DOHH2 (cell line): ENCODE data around the gene MDFI.
A peak's percentile ranks its signal among the peaks of the same experiment; 100 is the strongest.

Experiments used
- H3F3A ChIP-seq: fragments of 200-600 bp; sonication (generic), shearing (Covaris generic); 2 replicates; pipeline ENCODE4 v1.6.0; 2016; ENCODE audit warnings: antibody characterized with exemption, mild to moderate bottlenecking; ENCODE audit not compliant: control insufficient read depth, insufficient read depth
- H3K27ac ChIP-seq: fragments of 200-600 bp; sonication (generic); 2 replicates; pipeline ENCODE4 v1.5.1; 2014; ENCODE audit warnings: low read depth, mild to moderate bottlenecking, low read length, moderate library complexity
- H3K27me3 ChIP-seq: fragments of 200-600 bp; sonication (generic); 2 replicates; pipeline ENCODE4 v1.6.1; 2014; ENCODE audit warnings: mild to moderate bottlenecking, low read length, mixed read lengths; ENCODE audit not compliant: control insufficient read depth
- H3K36me3 ChIP-seq: fragments of 200-600 bp; sonication (generic); 2 replicates; pipeline ENCODE4 v1.6.1; 2014; ENCODE audit warnings: mild to moderate bottlenecking, low read length, moderate library complexity, mixed read lengths; ENCODE audit not compliant: control insufficient read depth
- H3K4me1 ChIP-seq: fragments of 200-600 bp; sonication (generic); 2 replicates; pipeline ENCODE4 v1.6.1; 2014; ENCODE audit warnings: mild to moderate bottlenecking, low read length, mixed read lengths; ENCODE audit not compliant: control insufficient read depth
- H3K4me2 ChIP-seq: fragments of 200-600 bp; sonication (generic); 2 replicates; pipeline ENCODE4 v1.6.0; 2014; ENCODE audit warnings: mild to moderate bottlenecking, low read length, moderate library complexity
- H3K4me3 ChIP-seq: fragments of 200-600 bp; sonication (generic); 2 replicates; pipeline ENCODE4 v1.5.1; 2014; ENCODE audit warnings: mild to moderate bottlenecking, low read length, mixed read lengths
- H3K79me2 ChIP-seq: fragments of 200-600 bp; sonication (generic); 2 replicates; pipeline ENCODE4 v1.6.1; 2014; ENCODE audit warnings: mild to moderate bottlenecking, low read length, mixed read lengths; ENCODE audit not compliant: control insufficient read depth
- H3K9me2 ChIP-seq: fragments of 200-600 bp; sonication (generic); replicated peaks from 2 replicates; pipeline ENCODE4 v1.6.1; 2014; ENCODE audit warnings: mild to moderate bottlenecking, low read length, mixed read lengths; ENCODE audit not compliant: control insufficient read depth
- H3K9me3 ChIP-seq: fragments of 200-600 bp; sonication (generic); 2 replicates; pipeline ENCODE4 v1.6.1; 2014; ENCODE audit warnings: antibody characterized with exemption, low read length, mixed read lengths; ENCODE audit not compliant: control insufficient read depth, insufficient read depth
- H4K20me1 ChIP-seq: fragments of 200-600 bp; sonication (generic); 2 replicates; pipeline ENCODE4 v1.6.0; 2014; ENCODE audit warnings: low read depth, mild to moderate bottlenecking, antibody characterized with exemption, low read length, moderate library complexity; ENCODE audit not compliant: control insufficient read depth, insufficient read depth
- EZH2phosphoT487 ChIP-seq: fragments of 200-600 bp; sonication (generic); IDR thresholded peaks from 2 replicates; pipeline ENCODE4 v1.6.1; 2017; ENCODE audit warnings: borderline replicate concordance, mild to moderate bottlenecking, antibody characterized with exemption, low read length, moderate library complexity, mixed read lengths
- TF ChIP-seq, protein P1 (sequence below): fragments of 200-600 bp; sonication (generic); IDR thresholded peaks from one replicate; pipeline ENCODE4 v1.5.1; 2014; ENCODE audit warnings: antibody characterized with exemption, mild to moderate bottlenecking, low read depth, low read length; ENCODE audit not compliant: poor library complexity, severe bottlenecking

MDFI gene

DNA sequence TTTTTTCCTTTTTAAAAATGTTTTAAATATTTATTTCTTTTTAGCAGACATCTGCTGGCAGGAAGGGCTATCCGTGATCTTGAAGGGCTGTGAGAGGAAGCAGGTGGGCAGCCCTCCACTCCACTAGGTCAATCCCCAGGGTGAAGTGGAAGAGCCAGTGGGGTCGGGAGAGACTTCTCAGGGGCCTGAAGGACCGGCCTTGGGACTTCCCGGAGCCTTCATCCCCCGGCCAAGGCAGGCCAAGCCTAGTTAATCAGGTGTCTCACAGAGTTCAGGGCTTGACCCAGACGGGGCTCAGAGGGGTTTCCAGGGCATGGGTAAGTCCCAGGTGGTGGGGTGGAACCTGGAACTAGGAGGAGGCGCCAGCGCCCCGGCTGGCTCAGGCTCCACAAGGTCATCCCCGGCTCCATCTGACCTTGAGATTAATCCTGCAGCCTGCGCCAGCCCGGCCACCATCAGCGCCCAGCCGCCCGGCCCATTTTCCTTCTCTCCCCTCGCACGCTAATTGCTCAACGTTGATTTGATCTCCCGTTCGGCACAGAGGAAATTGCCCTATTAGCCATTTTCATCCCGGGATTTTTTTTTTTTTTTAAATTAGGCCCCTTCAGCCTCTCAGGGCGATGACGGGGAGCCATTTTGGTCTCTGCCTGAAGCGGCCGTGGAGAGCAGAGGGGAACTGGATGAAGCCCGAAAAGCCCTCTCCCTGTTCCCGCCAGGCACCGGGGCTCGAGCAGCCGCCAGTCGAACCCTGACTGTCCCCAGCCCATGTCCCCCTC is 44.4 kb downstream of the MDFI start:
- no peak overlapping the region for H3K27ac ChIP-seq

DNA sequence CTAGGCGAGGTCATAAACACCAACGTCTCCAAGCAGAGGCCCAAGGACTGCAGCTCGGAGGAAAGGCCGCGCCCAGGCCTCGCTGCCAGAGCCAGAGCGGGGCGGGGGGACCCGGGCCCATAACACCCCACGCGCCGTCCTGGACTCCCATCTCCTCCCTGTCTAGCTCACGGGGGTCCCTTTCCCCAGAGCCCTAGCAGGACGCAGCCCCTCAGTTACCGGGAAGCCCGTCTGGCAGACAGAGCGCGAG is 44.9 kb downstream of the MDFI start:
- no peaks in the 10 kb centered on the region for H3K79me2 ChIP-seq
- no peaks in the 10 kb centered on the region for H3K9me2 ChIP-seq
- H3F3A ChIP-seq: peaks cover 8% of the 10 kb centered on the region; the same call in 1 of the 2 replicates
- peaks cover 23% of the 10 kb centered on the region for H3K4me1 ChIP-seq
- H3K4me2 ChIP-seq: peak overlapping the region; percentile 62
- no peaks in the 10 kb centered on the region for H3K27me3 ChIP-seq
- H4K20me1 ChIP-seq: no peaks in the 10 kb centered on the region
- H3K9me3 ChIP-seq: no peaks in the 10 kb centered on the region
- H3K36me3 ChIP-seq: peaks cover 31% of the 10 kb centered on the region
- no peak for TF ChIP-seq EZH2phosphoT487
- TF ChIP-seq, protein P1, sequence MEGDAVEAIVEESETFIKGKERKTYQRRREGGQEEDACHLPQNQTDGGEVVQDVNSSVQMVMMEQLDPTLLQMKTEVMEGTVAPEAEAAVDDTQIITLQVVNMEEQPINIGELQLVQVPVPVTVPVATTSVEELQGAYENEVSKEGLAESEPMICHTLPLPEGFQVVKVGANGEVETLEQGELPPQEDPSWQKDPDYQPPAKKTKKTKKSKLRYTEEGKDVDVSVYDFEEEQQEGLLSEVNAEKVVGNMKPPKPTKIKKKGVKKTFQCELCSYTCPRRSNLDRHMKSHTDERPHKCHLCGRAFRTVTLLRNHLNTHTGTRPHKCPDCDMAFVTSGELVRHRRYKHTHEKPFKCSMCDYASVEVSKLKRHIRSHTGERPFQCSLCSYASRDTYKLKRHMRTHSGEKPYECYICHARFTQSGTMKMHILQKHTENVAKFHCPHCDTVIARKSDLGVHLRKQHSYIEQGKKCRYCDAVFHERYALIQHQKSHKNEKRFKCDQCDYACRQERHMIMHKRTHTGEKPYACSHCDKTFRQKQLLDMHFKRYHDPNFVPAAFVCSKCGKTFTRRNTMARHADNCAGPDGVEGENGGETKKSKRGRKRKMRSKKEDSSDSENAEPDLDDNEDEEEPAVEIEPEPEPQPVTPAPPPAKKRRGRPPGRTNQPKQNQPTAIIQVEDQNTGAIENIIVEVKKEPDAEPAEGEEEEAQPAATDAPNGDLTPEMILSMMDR: no peak
- peak overlapping the region; percentile 41 for H3K4me3 ChIP-seq
- no peak overlapping the region for H3K27ac ChIP-seq

More for the DNA sequence above, 44.4 kb downstream of the MDFI start:
- H4K20me1 ChIP-seq: no peaks in the 10 kb centered on the region
- no peaks in the 10 kb centered on the region for H3K9me2 ChIP-seq
- H3K27me3 ChIP-seq: no peaks in the 10 kb centered on the region
- H3K79me2 ChIP-seq: no peaks in the 10 kb centered on the region
- peaks cover 8% of the 10 kb centered on the region; the same call in 1 of the 2 replicates for H3F3A ChIP-seq
- peaks cover 29% of the 10 kb centered on the region for H3K36me3 ChIP-seq
- H3K4me3 ChIP-seq: peak overlapping the region; percentile 41
- no peak for TF ChIP-seq EZH2phosphoT487
- TF ChIP-seq, protein P1: no peak
- H3K4me2 ChIP-seq: peak overlapping the region; percentile 62; the same call in 1 of the 2 replicates
- H3K4me1 ChIP-seq: peaks cover 23% of the 10 kb centered on the region
- H3K9me3 ChIP-seq: no peaks in the 10 kb centered on the region

DNA sequence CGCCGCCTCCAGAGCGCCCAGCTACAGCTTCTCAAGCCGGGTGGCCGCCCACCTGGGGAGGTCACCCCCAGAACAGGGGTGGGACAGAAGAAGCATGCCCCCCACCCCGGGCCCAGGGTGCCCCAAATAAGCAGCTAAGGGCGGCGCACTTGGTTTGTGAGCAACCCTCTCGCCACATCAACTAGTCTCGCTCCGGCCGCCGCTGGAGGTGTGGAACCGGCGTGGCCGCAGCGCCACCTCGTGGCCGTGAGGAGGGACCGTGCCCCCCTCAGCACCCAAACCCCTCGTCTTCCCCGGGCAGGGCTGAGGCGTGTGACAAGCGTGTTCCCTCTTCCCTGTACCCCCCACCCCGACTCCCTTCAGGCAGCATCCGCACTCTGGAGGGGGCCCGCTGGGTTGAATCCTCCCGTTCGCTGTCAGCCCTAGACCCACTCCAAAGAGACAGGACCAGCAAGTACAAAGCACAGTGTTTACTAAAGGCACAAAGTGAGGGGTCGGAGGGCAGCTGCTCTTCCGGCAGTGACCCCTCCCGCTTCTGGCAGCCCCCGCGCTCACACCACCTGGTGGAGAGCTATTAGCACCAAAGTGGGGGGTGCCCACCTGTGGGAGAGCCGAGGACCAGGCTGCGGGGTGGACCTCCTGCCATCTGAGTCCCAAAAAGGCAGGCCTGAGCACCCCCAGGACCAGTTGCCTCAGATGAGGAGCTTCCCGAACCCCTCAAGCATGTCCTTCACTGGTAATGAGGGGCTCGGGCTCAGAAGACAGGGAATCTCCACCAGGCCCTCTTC is 45.4 kb downstream of the MDFI start:
- no peaks in the 10 kb centered on the region for H3K9me3 ChIP-seq
- H3K79me2 ChIP-seq: no peaks in the 10 kb centered on the region
- no peaks in the 10 kb centered on the region for H3K9me2 ChIP-seq
- H3K27ac ChIP-seq: no peak overlapping the region
- peak overlapping the region; percentile 62 for H3K4me2 ChIP-seq
- H3K4me1 ChIP-seq: peaks cover 23% of the 10 kb centered on the region
- H3K27me3 ChIP-seq: no peaks in the 10 kb centered on the region
- no peaks in the 10 kb centered on the region for H4K20me1 ChIP-seq
- H3K4me3 ChIP-seq: peak overlapping the region; percentile 41
- TF ChIP-seq, protein P1: peak; percentile 91
- TF ChIP-seq EZH2phosphoT487: no peak
- H3F3A ChIP-seq: peaks cover 8% of the 10 kb centered on the region; the same call in 1 of the 2 replicates
- H3K36me3 ChIP-seq: peaks cover 36% of the 10 kb centered on the region
